ENCODE results near the gene BACE1. TPM values are rescaled to one million over a fixed set of nuclear protein-coding genes. Genes with fewer than 3 reads are reported as not detected.

Gene BACE1
- total and polyA plus RNA-seq, 2 of the 13 experiments (the other 11 are each of a cell fraction or from before 2014, with no cell fraction given), result 7.5 to 17.9 TPM

- intact Hi-C loops (cut with micrococcal nuclease; ENCODE audit: unreplicated experiment) (no loop called here), in situ Hi-C loops (cut with HindIII; ENCODE audit: extremely low pct_ligation_motif_present, low pct_unique_long_range_greater_than_20kb) (no loop called here)
- Histone ChIP-seq H3K9me3 (ENCODE audit: low read length) (no peaks in the 10 kb centered on the region), H3K4me3 (replicated peaks in 1 of 3; ENCODE audit: insufficient read depth in 1 of 3, low read depth in 2 of 3, low read length in 3 of 3) (peak overlapping the region; percentile 62 to 78 (median 65)), H3K27ac (ENCODE audit: extremely low read length, insufficient read depth, low read length) (peak overlapping the region; percentile 92), H2AFZ (ENCODE audit: low read length) (no peak overlapping the region), H3K9ac (ENCODE audit: insufficient read depth, low read depth, low read length) (peak overlapping the region; percentile 71), H3K27me3 (ENCODE audit: control insufficient read depth in 1 of 2, insufficient read depth in 2 of 2, low read length in 2 of 2) (no peaks in the 10 kb centered on the region), H3K4me1 (ENCODE audit: insufficient read depth, low read length) (peaks cover 72% of the 10 kb centered on the region), H3K79me2 (ENCODE audit: insufficient read depth, low read length) (peaks cover 2% of the 10 kb centered on the region), H4K20me1 (ENCODE audit: insufficient read depth, low read length) (no peaks in the 10 kb centered on the region), H3K4me2 (ENCODE audit: low read depth, low read length) (peak overlapping the region; percentile 85), H3K36me3 (replicated peaks in 1 of 2; ENCODE audit: control insufficient read depth in 1 of 2, insufficient read depth in 2 of 2, low read length in 2 of 2) (no peaks in the 10 kb centered on the region; a peak in 1 of 5 replicates)
- FAIRE-seq, result no peak
- CTCF ChIA-PET (ENCODE audit: low intra/inter-chr PET ratio, low total read pairs), result no interaction called here
- peak; percentile 69 for ATAC-seq
- POLR2A ChIA-PET, result interaction anchor here (0.6 to 7.1 kb wide), 12 partner anchors 8 to 471 kb away, joined by 3 to 62 read pairs (median 5); partner anchors contain the start of genes APOC3, BACE1, CEP164 and PCSK7
- peak; percentile 52 for DNase-seq (ENCODE audit: low spot score)
- BruUV-seq (replicated peaks), result no TSS peak
- 0% methylated on average over 9 of the region's 17 CpGs for WGBS (ENCODE audit: low lambda C conversion rate)
- TF ChIP-seq, protein P1, sequence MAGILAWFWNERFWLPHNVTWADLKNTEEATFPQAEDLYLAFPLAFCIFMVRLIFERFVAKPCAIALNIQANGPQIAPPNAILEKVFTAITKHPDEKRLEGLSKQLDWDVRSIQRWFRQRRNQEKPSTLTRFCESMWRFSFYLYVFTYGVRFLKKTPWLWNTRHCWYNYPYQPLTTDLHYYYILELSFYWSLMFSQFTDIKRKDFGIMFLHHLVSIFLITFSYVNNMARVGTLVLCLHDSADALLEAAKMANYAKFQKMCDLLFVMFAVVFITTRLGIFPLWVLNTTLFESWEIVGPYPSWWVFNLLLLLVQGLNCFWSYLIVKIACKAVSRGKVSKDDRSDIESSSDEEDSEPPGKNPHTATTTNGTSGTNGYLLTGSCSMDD (CRISPR knock-in tag; IDR thresholded peaks at IDR 0.05), result no peak
- TF ChIP-seq KIAA2018 (CRISPR knock-in tag; IDR thresholded peaks at IDR 0.05; ENCODE audit: borderline replicate concordance), result no peak
- no peak for TF ChIP-seq ZNF678 (CRISPR knock-in tag; IDR thresholded peaks at IDR 0.05)
- no peak for TF ChIP-seq ZNF75D (CRISPR knock-in tag; IDR thresholded peaks at IDR 0.05; ENCODE audit: borderline replicate concordance)
- TF ChIP-seq, protein P2, sequence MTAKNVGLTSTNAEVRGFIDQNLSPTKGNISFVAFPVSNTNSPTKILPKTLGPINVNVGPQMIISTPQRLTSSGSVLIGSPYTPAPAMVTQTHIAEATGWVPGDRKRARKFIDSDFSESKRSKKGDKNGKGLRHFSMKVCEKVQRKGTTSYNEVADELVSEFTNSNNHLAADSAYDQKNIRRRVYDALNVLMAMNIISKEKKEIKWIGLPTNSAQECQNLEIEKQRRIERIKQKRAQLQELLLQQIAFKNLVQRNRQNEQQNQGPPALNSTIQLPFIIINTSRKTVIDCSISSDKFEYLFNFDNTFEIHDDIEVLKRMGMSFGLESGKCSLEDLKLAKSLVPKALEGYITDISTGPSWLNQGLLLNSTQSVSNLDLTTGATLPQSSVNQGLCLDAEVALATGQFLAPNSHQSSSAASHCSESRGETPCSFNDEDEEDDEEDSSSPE (CRISPR knock-in tag; IDR thresholded peaks at IDR 0.05), result no peak
- TF ChIP-seq ZNF563 (CRISPR knock-in tag; IDR thresholded peaks at IDR 0.05), result peak; percentile 46; the same call in 1 of the 2 replicates
- TF ChIP-seq SRSF4 (IDR thresholded peaks at IDR 0.05; ENCODE audit: low read depth, low read length, poor library complexity, severe bottlenecking), result no peak
- TF ChIP-seq, protein P3, sequence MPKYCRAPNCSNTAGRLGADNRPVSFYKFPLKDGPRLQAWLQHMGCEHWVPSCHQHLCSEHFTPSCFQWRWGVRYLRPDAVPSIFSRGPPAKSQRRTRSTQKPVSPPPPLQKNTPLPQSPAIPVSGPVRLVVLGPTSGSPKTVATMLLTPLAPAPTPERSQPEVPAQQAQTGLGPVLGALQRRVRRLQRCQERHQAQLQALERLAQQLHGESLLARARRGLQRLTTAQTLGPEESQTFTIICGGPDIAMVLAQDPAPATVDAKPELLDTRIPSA (CRISPR knock-in tag; IDR thresholded peaks at IDR 0.05; ENCODE audit: borderline replicate concordance), result peak; percentile 67; the same call in 1 of the 2 replicates
- no peak for TF ChIP-seq GMEB1 (CRISPR knock-in tag; IDR thresholded peaks at IDR 0.05; ENCODE audit: borderline replicate concordance)
- no peak for TF ChIP-seq ZNF761 (CRISPR knock-in tag; conservative IDR thresholded peaks at IDR 0.05)
Observed at GRCh38 chr11:117300283-117300663, 15.8 kb downstream of the BACE1 start.
